NT2/D1 (cell line): ENCODE results near the gene ZNF648.

Experiments used
- SUZ12 ChIP-seq: IDR thresholded peaks from 2 replicates; pipeline ENCODE4 v1.6.1; 2011; ENCODE audit not compliant: insufficient read length, insufficient read depth; ENCODE audit errors: extremely low read depth
- YY1 ChIP-seq: IDR thresholded peaks from 2 replicates; pipeline ENCODE4 v1.6.1; 2011; ENCODE audit not compliant: insufficient read length, insufficient read depth
- ZNF274 ChIP-seq: IDR thresholded peaks from 2 replicates; pipeline ENCODE4 v1.6.1; 2011; ENCODE audit warnings: mild to moderate bottlenecking, low read depth, low read length

- no peak for TF ChIP-seq YY1
- TF ChIP-seq SUZ12: no peak
- TF ChIP-seq ZNF274: no peak
Measured at GRCh38 chr1:182062223-182062622, 711 bp upstream of the ZNF648 start.
